GM10266 (cell line): ENCODE measurements around the gene PIK3C2G.

Experiments
- DNase-seq: peaks from one replicate; pipeline ENCODE4 v3.0.0; 2012; ENCODE audit errors: extremely low spot score
- CTCF ChIP-seq: IDR thresholded peaks from 2 replicates; pipeline ENCODE4 v1.5.1; 2012; ENCODE audit warnings: mild to moderate bottlenecking, low read depth; ENCODE audit not compliant: control insufficient read depth, insufficient read depth; ENCODE audit errors: missing control alignments

Gene PIK3C2G

GRCh38 chr12:18259906-18260682 is 1.2 kb upstream of the PIK3C2G start:
- DNase-seq = no peak
- no peak for TF ChIP-seq CTCF

GRCh38 chr12:18261906-18262305 is 588 bp downstream of the PIK3C2G start:
- TF ChIP-seq CTCF = no peak
- DNase-seq = no peak

GRCh38 chr12:18262514-18262913 is 1.2 kb downstream of the PIK3C2G start:
- DNase-seq = no peak
- no peak for TF ChIP-seq CTCF

GRCh38 chr12:18264581-18265075 is 3.3 kb downstream of the PIK3C2G start:
- no peak for TF ChIP-seq CTCF
- DNase-seq = no peak

- DNase-seq = no peak
- no peak for TF ChIP-seq CTCF
Measured at GRCh38 chr12:18267427-18268099, 6.2 kb downstream of the PIK3C2G start.

- no peak for DNase-seq
- no peak for TF ChIP-seq CTCF
Measured at GRCh38 chr12:18270958-18271460, 9.7 kb downstream of the PIK3C2G start.

- DNase-seq = no peak
- no peak for TF ChIP-seq CTCF
Measured at GRCh38 chr12:18275981-18276380, 14.7 kb downstream of the PIK3C2G start.
